Mononuclear cell (primary cell): ENCODE results near the gene CDC42SE2. TPM values are rescaled to one million over a fixed set of nuclear protein-coding genes. Genes with fewer than 3 reads are reported as not detected.

Experiments used
- H3K27me3 ChIP-seq: 2 replicates; pipeline ENCODE4 v1.6.0; 2011; ENCODE audit warnings: low read length, control low read depth; ENCODE audit not compliant: insufficient read depth
- H3K4me1 ChIP-seq: 2 replicates; pipeline ENCODE4 v1.5.1; 2011; ENCODE audit warnings: mild to moderate bottlenecking, low read length, control low read depth; ENCODE audit not compliant: insufficient read depth
- H3K4me3 ChIP-seq: 2 replicates; pipeline ENCODE4 v1.5.1; 2011; ENCODE audit warnings: mild to moderate bottlenecking, low read length, moderate library complexity
- H3K9me3 ChIP-seq: 2 replicates; pipeline ENCODE4 v1.5.1; 2011; ENCODE audit warnings: low read depth, mild to moderate bottlenecking, control low read depth, low read length
- total RNA-seq: library from RNA; depleted of rRNA; stranded (reverse); fragments of >200 nt; gene quantifications from one replicate; pipeline ENCODE4 v1.2.3, GENCODE V29; 2012

The CDC42SE2 gene
- total RNA-seq, 1 donor = 463 TPM

DNA sequence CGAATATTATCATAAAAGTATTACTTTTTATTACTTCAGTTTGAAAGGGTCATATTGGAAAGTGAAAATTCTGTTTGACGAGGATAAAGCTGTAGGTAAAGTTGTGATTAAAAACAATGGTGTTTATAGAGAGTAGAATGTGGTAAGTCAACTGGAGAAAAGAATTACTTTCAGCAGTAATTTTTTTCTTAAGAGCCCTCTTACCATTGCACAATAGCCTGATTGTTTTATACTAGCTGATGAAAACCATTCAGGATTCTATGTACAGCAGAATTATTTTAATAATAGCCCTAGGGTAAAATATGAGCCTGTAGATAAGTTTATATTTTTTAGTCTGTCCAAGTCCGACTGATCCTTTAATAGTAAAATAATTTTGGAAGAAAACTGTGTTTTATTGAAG lies 16.6 kb downstream of the CDC42SE2 start:
- no peaks in the 10 kb centered on the region for H3K27me3 ChIP-seq
- H3K4me1 ChIP-seq = peaks cover 64% of the 10 kb centered on the region
- no peaks in the 10 kb centered on the region for H3K9me3 ChIP-seq
- no peak overlapping the region for H3K4me3 ChIP-seq

- Histone ChIP-seq H3K4me3 (peak overlapping the region; percentile 6), H3K27me3 (no peaks in the 10 kb centered on the region), H3K9me3 (no peaks in the 10 kb centered on the region), H3K4me1 (peaks cover 67% of the 10 kb centered on the region)
Observed at GRCh38 chr5:131281133-131281867, 17.4 kb downstream of the CDC42SE2 start.

- peaks cover 68% of the 10 kb centered on the region for H3K4me1 ChIP-seq
- H3K9me3 ChIP-seq = no peaks in the 10 kb centered on the region
- peak overlapping the region; percentile 6 for H3K4me3 ChIP-seq
- no peaks in the 10 kb centered on the region for H3K27me3 ChIP-seq
Observed at GRCh38 chr5:131281868-131282234, 18.0 kb downstream of the CDC42SE2 start.

- Histone ChIP-seq H3K4me1 (peaks cover 70% of the 10 kb centered on the region), H3K4me3 (no peak overlapping the region), H3K27me3 (no peaks in the 10 kb centered on the region), H3K9me3 (no peaks in the 10 kb centered on the region)
Observed at GRCh38 chr5:131282235-131282634, 18.4 kb downstream of the CDC42SE2 start.

DNA sequence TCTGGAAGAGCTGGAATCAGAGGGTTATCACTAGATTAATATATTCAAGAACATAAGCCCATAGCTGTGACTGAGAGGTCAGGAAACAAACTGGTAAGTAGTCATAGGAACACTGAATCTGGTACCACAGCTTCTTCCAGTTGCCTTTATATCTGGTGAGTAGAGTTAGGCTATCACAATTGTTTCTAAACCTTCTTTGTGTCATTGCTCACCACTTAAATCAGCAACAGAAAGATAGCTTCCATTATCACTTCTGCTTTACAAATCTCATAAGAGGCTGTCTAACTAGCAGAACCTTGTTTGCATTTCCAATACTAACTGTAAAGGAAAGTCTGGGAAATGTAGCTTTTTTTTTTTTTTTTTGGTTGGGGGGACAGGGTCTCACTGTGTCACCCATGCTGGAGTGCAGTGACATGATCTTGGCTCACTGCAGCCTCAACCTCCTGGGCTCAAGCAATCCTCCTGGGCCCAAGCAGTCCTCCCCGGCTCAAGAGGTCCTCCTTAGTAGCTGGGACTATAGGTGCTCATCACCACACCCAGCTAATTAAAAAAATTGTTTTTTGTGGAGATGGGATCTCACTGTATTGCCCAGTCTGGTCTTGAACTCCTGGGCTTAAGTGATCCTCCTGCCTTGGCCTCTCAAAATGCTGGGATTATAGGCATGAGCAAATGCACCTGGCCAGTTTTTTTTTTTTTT lies 22.0 kb downstream of the CDC42SE2 start:
- H3K4me1 ChIP-seq = peaks cover 79% of the 10 kb centered on the region
- H3K27me3 ChIP-seq = no peaks in the 10 kb centered on the region
- H3K9me3 ChIP-seq = no peaks in the 10 kb centered on the region
- H3K4me3 ChIP-seq = no peak overlapping the region

- H3K9me3 ChIP-seq = no peaks in the 10 kb centered on the region
- no peak overlapping the region for H3K4me3 ChIP-seq
- peaks cover 75% of the 10 kb centered on the region for H3K4me1 ChIP-seq
- H3K27me3 ChIP-seq = no peaks in the 10 kb centered on the region
Observed at GRCh38 chr5:131286400-131286715, 22.5 kb downstream of the CDC42SE2 start.

GRCh38 chr5:131288328-131288727 lies 24.5 kb downstream of the CDC42SE2 start:
- Histone ChIP-seq H3K4me1 (peaks cover 71% of the 10 kb centered on the region), H3K27me3 (no peaks in the 10 kb centered on the region), H3K4me3 (no peak overlapping the region), H3K9me3 (no peaks in the 10 kb centered on the region)

DNA sequence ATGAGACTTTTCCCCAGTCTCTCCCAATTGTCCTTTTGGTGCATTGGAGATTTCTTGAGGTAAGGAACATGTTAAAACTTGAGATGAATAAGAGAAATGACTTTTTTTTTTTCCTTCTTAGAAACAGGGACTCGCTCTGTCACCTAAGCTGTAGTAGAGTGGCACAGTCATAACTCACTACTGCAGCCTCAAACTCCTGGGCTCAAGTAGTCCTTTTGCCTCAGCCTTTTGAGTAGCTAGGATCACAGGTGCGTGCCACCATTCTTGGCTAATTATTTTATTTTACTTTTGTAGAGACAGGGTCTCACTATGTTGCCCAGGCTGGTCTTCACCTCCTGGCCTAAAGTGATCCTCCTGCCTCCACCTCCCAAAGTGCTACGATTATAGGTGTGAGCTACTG lies 25.9 kb downstream of the CDC42SE2 start:
- no peak overlapping the region for H3K4me3 ChIP-seq
- no peaks in the 10 kb centered on the region for H3K9me3 ChIP-seq
- H3K27me3 ChIP-seq = no peaks in the 10 kb centered on the region
- H3K4me1 ChIP-seq = peaks cover 68% of the 10 kb centered on the region

DNA sequence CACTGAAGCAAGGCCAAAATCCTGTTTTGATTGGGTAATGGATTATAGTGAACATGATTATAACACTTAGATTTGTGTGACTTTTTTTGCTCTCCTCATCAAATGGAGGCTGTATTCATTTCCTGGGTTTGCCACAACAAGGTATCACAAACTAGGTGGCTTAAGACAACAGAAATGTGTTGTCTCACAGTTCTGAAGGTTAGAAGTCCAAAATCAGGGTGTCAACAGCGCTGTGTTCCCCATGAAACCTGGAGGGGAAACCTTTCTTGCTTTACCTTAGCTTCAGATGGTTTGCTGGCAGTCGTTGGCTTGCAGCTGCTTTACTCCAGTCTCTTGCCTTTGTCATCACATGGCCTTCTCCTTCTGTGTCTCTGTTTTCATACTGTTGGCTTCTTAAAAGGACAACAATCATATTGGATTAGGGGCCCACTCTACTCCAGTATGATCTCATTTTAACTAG lies 32.4 kb downstream of the CDC42SE2 start:
- Histone ChIP-seq H3K4me3 (no peak overlapping the region), H3K4me1 (peaks cover 52% of the 10 kb centered on the region), H3K27me3 (no peaks in the 10 kb centered on the region), H3K9me3 (no peaks in the 10 kb centered on the region)

DNA sequence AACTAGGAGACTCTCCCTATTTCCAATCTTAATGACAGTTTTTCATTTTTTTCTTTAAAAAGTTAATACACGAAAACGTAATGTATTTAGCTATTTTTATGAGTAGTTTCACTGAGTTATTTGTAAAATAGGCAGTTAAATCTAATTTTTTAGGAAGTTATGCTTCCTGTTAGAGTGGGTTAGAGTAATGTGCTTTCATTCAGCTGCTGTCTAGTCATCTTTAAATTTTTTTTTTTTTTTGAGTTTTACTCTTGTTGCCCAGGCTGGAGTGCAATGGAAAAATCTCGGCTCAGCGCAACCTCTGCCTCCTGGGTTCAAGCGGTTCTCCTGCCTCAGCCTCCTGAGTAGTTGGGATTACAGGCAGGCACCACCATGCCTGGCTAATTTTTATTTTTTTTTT lies 34.0 kb downstream of the CDC42SE2 start:
- H3K4me1 ChIP-seq = peaks cover 43% of the 10 kb centered on the region

DNA sequence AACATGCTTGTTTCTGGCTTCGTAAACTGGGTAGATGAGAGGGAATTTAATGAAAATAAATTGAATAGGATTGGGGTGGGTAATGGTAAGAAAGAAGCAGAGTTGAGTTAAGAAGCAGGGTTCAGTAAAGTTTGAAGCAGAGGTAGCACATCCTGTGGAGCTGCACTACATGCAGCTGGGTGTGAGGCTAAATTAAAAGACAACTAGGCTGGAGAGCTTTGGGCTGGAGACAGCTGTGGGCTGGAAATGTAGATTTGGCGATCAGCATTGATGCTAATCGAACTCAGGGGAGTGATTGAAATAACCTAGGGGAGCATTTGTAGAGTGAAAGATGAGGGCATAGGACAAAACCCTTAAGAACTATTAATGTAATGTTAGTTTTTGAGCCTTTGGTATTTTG lies 35.6 kb downstream of the CDC42SE2 start:
- peaks cover 40% of the 10 kb centered on the region for H3K4me1 ChIP-seq
- H3K27me3 ChIP-seq = no peaks in the 10 kb centered on the region
- no peaks in the 10 kb centered on the region for H3K9me3 ChIP-seq
- no peak overlapping the region for H3K4me3 ChIP-seq

More for the DNA sequence above, 34.0 kb downstream of the CDC42SE2 start:
- no peak overlapping the region for H3K4me3 ChIP-seq
- no peaks in the 10 kb centered on the region for H3K9me3 ChIP-seq
- H3K27me3 ChIP-seq = no peaks in the 10 kb centered on the region

- Histone ChIP-seq H3K9me3 (no peaks in the 10 kb centered on the region), H3K4me3 (no peak overlapping the region), H3K27me3 (no peaks in the 10 kb centered on the region), H3K4me1 (peaks cover 30% of the 10 kb centered on the region)
Observed at GRCh38 chr5:131302506-131302905, 38.7 kb downstream of the CDC42SE2 start.

- H3K4me3 ChIP-seq = no peak overlapping the region
- no peaks in the 10 kb centered on the region for H3K9me3 ChIP-seq
- no peaks in the 10 kb centered on the region for H3K27me3 ChIP-seq
- H3K4me1 ChIP-seq = peaks cover 23% of the 10 kb centered on the region
Observed at GRCh38 chr5:131303537-131303936, 39.7 kb downstream of the CDC42SE2 start.

DNA sequence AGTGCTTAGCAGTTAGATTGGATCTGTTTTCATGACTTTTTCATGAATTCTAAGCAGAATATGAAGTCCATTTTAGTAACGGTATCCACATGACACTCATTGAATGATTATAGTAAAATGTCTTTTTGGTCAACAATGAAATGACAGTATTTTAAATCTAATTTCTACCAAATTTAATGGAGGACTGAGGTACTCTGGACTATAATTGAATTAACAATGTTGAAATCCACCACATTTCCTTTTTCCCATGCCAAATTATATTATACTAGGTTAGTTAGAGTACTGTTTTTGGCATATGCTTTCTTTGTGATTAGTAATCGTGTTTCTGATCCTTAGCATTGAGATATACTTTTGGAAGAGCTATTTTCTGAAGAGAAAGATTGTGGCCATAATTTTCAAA lies 40.6 kb downstream of the CDC42SE2 start:
- Histone ChIP-seq H3K4me3 (no peak overlapping the region), H3K27me3 (no peaks in the 10 kb centered on the region), H3K9me3 (no peaks in the 10 kb centered on the region), H3K4me1 (peaks cover 14% of the 10 kb centered on the region)

DNA sequence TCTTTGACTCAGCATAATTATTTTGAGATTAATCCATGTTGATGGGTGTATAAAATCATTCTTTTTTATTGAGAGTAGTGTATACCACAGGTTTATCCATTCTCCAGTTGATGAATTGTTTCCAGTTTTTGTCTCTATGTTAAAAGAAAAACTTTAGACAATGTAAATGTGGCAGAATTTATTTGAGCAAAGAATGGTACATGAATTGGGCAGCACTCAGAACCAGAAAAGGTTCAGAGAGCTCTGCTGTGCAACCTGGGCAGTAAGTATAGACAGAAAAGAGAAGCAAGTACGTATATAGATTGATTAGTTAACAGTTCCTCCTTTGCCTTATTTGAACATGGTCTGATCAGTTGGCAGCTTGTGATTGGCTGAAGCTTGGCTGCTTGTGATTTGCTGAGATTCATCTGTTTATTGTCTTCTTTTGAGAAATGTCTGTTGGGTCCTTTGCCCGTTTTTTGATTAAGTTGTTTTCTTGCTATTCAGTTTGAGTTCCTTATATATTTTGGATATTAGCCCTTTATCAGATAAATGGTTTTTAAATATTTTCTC lies 41.4 kb downstream of the CDC42SE2 start:
- H3K4me3 ChIP-seq = no peak overlapping the region
- peaks cover 11% of the 10 kb centered on the region for H3K4me1 ChIP-seq
- H3K27me3 ChIP-seq = no peaks in the 10 kb centered on the region
- H3K9me3 ChIP-seq = no peaks in the 10 kb centered on the region
